Lower leg skin (tissue), 4 donors: ENCODE data around the gene C1orf167. TPM values are rescaled to one million over a fixed set of nuclear protein-coding genes. Genes with fewer than 3 reads are reported as not detected.

Experiments used
- DNase-seq, 2 donors: peaks; one replicate each; pipeline ENCODE4 v3.0.0-alpha.2; 2019; ENCODE audit warnings: low spot score in 2 of 2
- H3K4me3 ChIP-seq: fragments of 200-600 bp; sonication (generic); 2 replicates; pipeline ENCODE4 v1.5.1; 2017; ENCODE audit warnings: mild to moderate bottlenecking, low read depth; ENCODE audit not compliant: poor library complexity, severe bottlenecking
- CTCF ChIP-seq, 3 donors: fragments of 450-650 bp; IDR thresholded peaks; one replicate each; pipeline ENCODE4 v1.5.1; 2016; ENCODE audit warnings: antibody characterized with exemption in 3 of 3, mild to moderate bottlenecking in 3 of 3, moderate library complexity in 2 of 3
- POLR2A ChIP-seq, 2 donors: fragments of 450-650 bp; IDR thresholded peaks; one replicate each; pipeline ENCODE4 v1.6.1; 2016 to 2017; ENCODE audit warnings: antibody characterized with exemption in 2 of 2, mild to moderate bottlenecking in 1 of 2, moderate library complexity in 1 of 2
- WGBS, 2 donors: methylation state at CpG; one replicate each; pipeline ENCODE4 v1.1.5; 2018; 5-methylcytosine and 5-hydroxymethylcytosine counted together
- intact Hi-C: fragments of 100-400 bp; cut with DNase I; formaldehyde crosslinking; loops from one replicate; pipeline ENCODE4 v1.15.0; 2023; ENCODE audit warnings: low total_unique reads
- total RNA-seq, 4 donors: library from RNA; depleted of rRNA; stranded (reverse); fragments of >200 nt; gene quantifications; one replicate each; pipeline ENCODE4 v1.1.0, GENCODE V29; 2016

The C1orf167 gene
- total RNA-seq, 4 donors from 2014 or later = 1.6 to 2.8 TPM; not detected in 2

DNA sequence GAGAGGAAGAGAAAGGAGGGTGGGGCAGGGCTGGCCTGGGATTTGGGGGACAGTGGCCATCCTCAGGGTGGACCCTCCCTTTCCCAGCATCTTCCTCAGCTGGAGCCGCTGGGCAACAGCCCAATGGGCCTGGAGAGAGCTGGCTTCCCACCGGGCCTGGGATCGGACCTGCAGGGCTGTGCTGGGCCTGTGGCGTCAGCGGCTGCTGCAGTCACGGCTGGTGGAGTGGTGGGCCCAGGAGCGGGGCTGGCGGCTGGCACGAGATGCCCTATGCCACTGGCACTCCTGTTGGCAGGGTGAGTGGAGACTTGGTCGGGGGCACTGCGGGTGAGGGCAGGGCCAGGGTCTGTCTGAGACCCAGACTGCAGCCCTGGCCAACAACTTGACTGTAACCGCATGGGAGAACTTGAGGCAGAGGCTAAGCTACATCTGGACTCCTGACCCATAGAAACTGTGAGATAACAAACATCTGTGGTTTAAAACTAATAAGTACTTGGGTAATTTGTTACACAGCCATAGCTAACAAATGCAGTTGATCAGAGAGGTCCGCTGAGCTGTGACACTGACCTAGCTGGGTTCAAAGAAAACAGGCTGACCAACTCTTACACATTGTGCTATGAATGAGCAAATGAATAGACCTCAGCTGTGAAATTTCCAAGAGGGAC, 17.9 kb downstream of the C1orf167 start:
- H3K4me3 ChIP-seq = no peak overlapping the region
- no peak for DNase-seq
- TF ChIP-seq CTCF (IDR thresholded peaks at IDR 0.05) (no peak), POLR2A (IDR thresholded peaks at IDR 0.05) (no peak)
- intact Hi-C loops = no loop called here
- 86% methylated on average over 13 of the region's 13 CpGs for WGBS, 2 donors

DNA sequence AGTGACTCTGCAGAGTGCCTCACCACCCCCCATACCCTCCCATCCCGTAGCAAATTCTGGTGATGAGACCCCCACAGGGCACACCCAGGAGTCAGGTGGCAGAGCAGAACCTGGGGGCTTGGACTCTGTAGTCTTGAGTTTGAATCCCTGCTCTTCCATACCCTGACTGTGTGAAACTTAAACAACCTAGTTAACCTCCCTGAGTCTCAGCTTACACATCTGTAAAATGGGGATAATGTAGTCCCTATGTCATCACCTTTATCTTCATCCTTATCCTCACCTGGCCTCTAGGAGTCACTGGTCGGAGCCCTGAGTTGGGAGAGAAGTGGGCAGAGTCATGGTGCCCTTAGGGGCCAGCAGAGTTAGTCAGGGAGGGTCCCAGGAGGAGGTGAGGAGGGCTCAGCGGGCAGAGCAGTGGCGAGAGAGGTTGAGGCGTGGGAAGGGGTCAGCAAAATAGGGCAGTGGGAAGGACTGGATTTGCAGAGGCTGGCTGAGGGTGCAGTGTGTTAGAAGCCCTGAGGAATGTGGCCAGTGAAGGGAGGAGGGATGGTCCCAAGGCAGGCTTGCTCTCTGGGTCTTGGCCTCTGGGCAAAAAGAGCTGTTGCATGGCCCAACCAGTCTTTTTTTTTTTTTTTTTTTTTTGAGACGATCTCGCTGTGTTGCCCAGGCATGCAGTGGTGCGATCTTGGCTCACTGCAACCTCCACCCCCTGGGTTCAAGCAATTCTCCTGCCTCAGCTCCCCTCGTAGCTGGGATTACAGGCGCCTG, 18.6 kb downstream of the C1orf167 start:
- no peak for DNase-seq
- intact Hi-C loops = no loop called here
- TF ChIP-seq CTCF (IDR thresholded peaks at IDR 0.05) (no peak), POLR2A (IDR thresholded peaks at IDR 0.05) (no peak)
- no peak overlapping the region for H3K4me3 ChIP-seq
- 57 to 74% methylated on average over 9 to 10 of the region's 10 CpGs for WGBS, 2 donors

DNA sequence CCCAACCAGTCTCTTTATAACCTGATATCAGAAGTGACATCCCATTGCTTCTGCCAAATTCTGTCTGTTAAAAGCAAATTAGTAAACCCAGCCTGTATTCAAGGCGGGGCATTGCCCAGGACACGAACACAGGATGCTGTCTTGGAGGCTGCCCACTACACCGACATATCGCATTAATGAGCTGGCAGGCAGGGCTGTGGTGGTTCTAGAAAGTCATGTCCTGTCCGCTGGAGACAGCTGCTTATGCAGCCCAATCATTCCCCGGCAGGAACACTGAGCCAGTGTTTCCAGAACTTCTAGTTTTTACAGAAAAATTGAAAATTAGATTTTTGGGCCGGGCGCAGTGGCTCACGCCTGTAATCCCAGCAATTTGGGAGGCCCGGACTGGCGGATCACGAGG, 19.3 kb downstream of the C1orf167 start:
- no peak for DNase-seq
- H3K4me3 ChIP-seq = no peak overlapping the region
- 70 to 74% methylated on average over 12 of the region's 12 CpGs for WGBS, 2 donors
- TF ChIP-seq POLR2A (IDR thresholded peaks at IDR 0.05) = no peak
- TF ChIP-seq CTCF (IDR thresholded peaks at IDR 0.05) = no peak
- intact Hi-C loops = no loop called here

DNA sequence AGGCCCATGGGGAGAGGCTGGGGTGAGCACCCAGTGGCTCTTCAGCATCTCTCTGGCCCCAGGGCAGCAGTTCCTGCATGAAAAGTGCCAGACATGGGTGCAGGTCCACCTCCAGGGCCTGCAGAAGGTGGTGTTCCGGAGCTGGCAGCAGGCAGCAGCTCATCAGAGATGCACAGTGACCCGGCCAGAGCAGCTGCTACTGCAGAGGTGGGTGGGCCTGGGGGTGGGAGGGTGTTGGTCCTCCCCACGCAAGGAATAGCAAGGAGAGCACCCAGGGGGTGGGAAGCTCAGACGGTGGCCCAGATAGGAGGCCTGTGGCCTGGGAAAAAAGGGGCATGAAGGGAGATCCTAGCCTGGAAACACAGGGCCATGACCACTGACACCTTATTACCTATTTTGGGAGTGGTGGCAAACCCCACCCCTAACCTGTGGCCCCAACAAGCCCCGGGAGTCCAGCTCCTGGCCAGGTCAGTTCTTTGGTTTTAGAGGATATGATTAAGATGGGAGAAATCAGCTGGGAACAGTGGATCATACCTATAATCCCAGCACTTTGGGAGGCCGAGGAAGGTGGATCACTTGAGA, 20.2 kb downstream of the C1orf167 start:
- WGBS, 2 donors = 87% methylated on average over 6 of the region's 6 CpGs

DNA sequence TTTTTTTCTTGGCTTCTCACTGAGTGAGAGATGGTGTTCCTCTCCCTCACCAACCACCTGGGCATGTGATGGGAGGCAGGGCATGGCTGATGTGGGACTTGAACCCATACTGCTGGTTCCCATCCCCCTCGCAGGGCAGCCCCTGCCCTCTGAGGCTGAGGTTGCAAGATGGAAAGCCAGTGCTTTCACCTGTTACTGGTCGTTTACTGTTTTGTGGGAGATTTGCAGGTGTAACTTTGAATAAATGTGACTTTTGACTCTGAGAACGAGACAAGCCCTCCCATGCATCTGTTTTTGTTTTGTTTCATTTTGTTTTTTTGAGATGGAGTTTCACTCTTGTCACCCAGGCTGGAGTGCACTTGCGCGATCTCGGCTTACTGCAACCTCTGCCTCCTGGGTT, 21.6 kb downstream of the C1orf167 start:
- intact Hi-C loops = no loop called here
- DNase-seq = no peak
- WGBS, 2 donors = 89 to 92% methylated on average over 6 of the region's 6 CpGs
- no peak overlapping the region for H3K4me3 ChIP-seq
- no peak for TF ChIP-seq POLR2A (IDR thresholded peaks at IDR 0.05)
- TF ChIP-seq CTCF (IDR thresholded peaks at IDR 0.05) = no peak

More for the DNA sequence above, 20.2 kb downstream of the C1orf167 start:
- no peak for DNase-seq
- intact Hi-C loops = no loop called here
- H3K4me3 ChIP-seq = no peak overlapping the region
- no peak for TF ChIP-seq POLR2A (IDR thresholded peaks at IDR 0.05)

- WGBS, 2 donors = 74 to 80% methylated on average over 21 of the region's 21 CpGs
- TF ChIP-seq POLR2A (IDR thresholded peaks at IDR 0.05) (no peak), CTCF (IDR thresholded peaks at IDR 0.05) (no peak)
- no peak for DNase-seq
- H3K4me3 ChIP-seq = no peak overlapping the region
- intact Hi-C loops = no loop called here
Measured at GRCh38 chr1:11784256-11784992, 22.4 kb downstream of the C1orf167 start.
